GM10266 (cell line): ENCODE results near the gene ZCWPW1.

Experiments used
- DNase-seq: peaks from one replicate; pipeline ENCODE4 v3.0.0; 2012; ENCODE audit errors: extremely low spot score
- CTCF ChIP-seq: IDR thresholded peaks from 2 replicates; pipeline ENCODE4 v1.5.1; 2012; ENCODE audit warnings: mild to moderate bottlenecking, low read depth; ENCODE audit not compliant: control insufficient read depth, insufficient read depth; ENCODE audit errors: missing control alignments

The ZCWPW1 gene

GRCh38 chr7:100427762-100428198 lies 723 bp downstream of the ZCWPW1 start:
- TF ChIP-seq CTCF = no peak
- DNase-seq = no peak

DNA sequence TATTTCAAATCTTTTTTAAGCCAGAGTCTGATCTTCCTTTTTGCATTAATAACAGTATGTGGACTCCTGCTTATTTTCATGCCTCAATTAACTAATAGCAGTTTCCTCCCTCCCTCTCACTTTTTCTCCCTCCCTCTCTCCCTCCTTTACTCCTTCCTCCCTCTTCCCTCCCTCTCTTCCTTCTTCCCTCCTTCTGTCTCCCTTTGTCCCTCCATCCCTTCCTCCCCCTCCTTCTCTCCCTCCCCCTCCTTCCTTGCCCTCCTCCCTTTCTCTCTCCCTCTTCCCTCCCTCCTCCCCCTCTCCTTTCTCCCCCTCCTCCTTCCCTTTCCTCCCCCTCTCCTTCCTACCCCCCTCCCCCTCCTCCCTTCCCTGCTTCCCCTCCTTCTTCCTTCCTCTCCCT lies 2.0 kb downstream of the ZCWPW1 start:
- DNase-seq = no peak
- TF ChIP-seq CTCF = no peak

- no peak for TF ChIP-seq CTCF
- DNase-seq = no peak
Observed at GRCh38 chr7:100425347-100425746, 3.2 kb downstream of the ZCWPW1 start.

DNA sequence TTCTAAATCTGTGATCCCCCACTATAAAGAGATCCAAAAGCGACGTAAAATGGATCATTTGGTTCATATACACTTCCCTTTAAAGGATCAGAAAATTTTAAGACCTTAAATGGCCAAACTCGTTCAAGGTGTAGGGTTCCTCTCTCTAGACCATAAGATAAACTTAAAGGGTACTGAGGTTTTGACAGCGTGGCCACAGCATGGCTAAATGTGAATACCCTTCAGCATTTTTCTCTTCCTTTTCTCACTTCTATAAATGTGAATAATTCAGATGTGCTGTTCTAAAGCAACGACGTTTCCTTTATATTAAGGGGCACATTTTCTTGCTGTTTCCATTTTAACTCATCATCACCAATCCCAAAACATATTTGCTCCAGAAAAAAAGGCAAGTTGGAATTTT lies 5.2 kb downstream of the ZCWPW1 start:
- TF ChIP-seq CTCF = no peak
- DNase-seq = no peak

- TF ChIP-seq CTCF = no peak
- DNase-seq = no peak
Observed at GRCh38 chr7:100419660-100420226, 8.8 kb downstream of the ZCWPW1 start.

- no peak for TF ChIP-seq CTCF
- no peak for DNase-seq
Observed at GRCh38 chr7:100418930-100419659, 9.4 kb downstream of the ZCWPW1 start.

- no peak for TF ChIP-seq CTCF
- DNase-seq = no peak
Observed at GRCh38 chr7:100415448-100415847, 13.1 kb downstream of the ZCWPW1 start.
